Skeletal muscle cell (primary cell): ENCODE data around the gene KDM2B.
"Not testable (repeated sequence)": the region's sequence is repeated elsewhere in the genome, so short reads cannot be mapped to it uniquely, and the experiment has no call there.

Source experiments
- DNase-seq: peaks from one replicate; pipeline ENCODE4 v3.0.0-alpha.2; 2010; ENCODE audit warnings: low read depth
- H3K4me3 ChIP-seq: 2 replicates; pipeline ENCODE4 v1.5.1; 2011; ENCODE audit warnings: low read depth, mild to moderate bottlenecking, control low read depth, low read length, moderate library complexity

Gene KDM2B

DNA sequence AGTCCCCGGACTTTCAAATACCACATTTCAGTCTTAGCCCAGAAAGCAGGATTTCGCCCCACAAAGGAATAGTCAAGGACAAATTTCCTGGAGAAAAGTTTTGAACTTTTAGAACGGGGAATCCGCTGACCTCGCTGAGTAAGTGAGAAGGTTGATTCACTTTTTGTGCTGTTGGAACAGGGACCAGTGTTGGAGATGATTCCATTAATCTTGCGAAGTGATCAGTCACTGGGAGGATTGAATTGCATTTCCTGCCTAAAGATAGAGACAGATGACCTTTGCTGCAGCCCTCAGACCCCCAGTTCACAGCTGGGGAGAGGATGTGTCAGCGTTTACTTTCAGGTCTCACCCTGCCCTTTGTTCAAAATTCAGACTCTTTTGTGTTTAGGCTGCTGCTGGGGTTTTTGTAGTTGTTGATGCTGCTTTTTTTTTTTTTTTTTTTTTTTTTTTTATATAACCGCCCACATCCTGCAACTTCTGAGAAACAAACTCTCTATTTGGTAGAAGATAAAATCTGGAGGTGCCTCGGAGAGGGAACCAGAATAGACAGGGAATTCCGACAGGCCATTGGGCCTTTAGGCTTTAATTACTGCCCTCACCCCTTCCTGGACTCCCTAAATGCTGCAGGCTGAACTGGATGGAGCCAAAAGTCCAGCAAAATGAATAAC is 9.8 kb upstream of the KDM2B start:
- DNase-seq = no peak
- peak overlapping the region; percentile 23 for H3K4me3 ChIP-seq

DNA sequence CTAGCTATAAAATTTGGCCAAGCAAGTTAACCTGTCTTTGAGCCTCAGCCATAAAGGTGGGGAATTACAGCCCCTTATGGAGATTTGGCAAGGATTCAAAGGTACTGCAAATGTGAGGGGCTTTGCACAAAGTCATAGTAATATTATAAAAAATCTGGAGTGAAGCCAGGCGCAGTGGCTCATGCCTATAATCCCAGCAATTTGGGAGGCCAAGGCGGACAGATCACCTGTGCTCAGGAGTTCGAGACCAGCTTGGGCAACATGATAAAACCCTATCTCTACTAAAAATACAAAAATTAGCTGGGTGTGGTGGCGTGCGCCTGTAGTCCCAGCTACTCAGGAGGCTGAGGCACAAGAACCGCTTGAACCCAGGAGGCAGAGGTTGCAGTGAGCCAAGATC is 4.1 kb upstream of the KDM2B start:
- not testable (repeated sequence) for DNase-seq, H3K4me3 ChIP-seq

DNA sequence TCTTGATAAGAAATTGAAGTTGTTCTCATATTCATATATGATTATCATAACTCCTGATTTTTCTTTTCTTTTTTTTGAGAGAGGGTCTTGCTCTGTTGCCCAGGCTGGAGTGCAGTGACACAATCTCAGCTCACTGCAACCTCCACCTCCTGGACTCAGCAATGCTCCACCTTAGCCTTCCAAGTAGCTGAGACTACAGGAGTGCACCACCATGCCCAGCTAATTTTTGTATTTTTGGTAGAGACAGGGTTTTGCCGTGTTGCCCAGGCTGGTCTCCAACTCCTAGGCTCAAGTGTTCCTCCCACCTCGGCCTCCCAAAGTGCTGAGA is 2.5 kb upstream of the KDM2B start:
- not testable (repeated sequence) for H3K4me3 ChIP-seq

DNA sequence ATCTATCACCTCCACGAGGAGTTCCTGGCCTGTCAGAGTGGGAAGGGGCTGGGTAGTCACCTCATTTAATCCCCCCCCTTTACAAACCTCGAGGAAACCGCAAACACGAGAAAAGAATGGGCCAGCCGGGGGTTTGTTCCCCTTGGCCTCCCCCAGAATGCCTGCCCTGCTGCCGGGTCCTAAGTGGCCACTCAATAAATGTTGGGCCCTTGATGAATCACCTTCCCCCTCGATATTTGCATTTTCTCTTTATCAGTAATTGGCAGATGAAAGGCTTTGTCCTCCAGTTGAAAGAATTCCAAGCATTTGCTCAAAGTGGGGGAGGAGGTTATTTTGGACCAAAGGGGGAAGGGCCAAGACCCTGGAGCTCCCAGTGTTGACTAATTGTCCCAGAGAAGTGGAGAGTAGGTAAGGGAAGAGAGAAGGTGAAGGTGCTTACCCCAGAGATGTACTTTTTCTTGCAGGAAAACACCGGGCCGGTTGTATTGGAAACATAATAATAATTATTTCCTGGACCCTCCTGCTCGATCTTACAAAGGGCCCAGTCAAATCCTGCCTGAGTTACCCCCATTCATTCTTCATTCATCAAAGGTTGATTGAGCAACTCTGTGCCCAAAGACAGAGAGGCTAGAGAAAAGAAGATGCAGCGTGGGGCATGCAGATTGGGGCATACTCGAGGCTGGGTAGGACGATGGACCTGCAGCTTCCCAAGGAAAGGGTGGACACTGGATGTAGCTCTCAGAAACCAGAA is 1.9 kb upstream of the KDM2B start:
- DNase-seq = no peak
- H3K4me3 ChIP-seq = no peak overlapping the region

More for the DNA sequence above, 2.5 kb upstream of the KDM2B start:
- DNase-seq = not testable (repeated sequence)

DNA sequence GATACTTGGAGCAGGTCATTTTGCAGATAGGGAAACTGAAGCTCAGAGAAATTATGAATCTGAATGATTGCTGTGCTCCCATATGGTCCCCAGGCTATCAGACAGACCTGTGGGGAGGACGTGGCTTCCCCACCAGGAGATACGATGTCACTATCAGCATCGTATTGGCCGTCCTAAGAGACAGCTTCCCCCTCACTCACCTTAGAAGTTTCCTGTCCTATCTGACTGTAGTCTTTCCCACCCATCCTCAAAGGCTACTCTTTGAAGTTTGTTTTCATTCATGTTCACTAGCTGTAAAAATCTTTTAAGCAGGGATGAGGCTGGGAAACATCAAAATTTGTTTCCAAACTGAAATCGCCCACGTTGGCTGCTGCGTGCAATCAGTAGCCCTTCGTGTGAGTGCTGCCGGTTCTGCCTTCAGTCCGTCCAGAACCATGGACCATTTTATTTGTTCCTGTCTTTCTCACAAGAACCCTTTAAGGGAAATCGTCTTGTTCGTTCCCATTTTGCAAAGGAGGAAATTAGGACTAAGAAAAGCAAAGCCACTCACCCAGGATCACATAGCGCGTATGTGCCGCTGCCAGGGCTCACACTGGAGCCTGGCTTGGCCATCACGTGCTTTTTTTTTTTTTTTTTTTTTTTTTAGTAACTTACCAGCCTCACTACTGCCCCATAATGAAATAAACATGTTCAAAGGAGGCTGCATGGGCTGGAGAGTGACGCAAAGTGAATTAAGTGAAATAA is 1.0 kb upstream of the KDM2B start:
- peak overlapping the region; percentile 59 for H3K4me3 ChIP-seq
- no peak for DNase-seq

DNA sequence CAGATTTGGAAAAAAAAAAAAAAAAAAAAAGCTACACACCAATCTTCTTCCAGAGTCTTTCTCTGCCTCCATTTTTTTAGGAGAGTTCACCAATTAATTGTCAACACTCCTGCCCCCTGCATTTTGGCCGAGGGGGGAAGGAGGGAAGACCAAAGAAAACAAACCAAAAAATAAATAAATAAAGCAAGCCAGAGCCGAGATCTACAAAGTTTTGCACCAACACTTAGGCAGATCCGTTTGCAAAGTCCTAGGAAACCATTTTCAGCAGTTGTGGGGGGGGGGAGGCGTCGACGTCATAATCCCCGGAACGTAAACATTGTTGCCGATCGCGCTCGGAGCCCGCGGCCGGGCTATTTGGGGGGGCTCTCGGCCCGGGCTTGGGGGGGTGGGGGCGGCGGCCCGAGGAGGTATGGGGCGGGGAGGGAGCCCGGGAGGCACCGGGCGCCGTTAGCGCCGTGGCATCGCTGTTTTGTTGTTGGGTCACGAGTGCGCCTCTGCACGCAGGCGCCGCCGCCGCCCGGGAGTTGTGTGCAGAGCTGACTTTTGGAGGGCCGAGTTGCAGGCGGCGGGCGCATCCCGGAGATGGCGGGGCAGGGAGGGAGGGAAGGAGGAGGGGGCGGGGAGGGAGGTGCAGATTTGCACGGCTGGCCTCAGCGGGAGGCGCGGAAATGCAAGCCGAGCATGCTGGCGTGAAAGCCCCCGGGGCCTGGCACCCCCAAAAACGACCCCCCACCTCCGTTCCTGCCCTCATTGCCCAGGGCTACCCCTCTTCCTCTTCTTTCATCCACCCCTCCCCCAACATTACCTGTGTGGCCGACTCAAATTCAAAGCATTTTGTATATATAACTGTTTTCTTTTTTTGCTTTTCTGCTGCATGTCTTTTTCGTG is 598 bp downstream of the KDM2B start:
- DNase-seq = no peak
- H3K4me3 ChIP-seq = peak overlapping the region; percentile 59

DNA sequence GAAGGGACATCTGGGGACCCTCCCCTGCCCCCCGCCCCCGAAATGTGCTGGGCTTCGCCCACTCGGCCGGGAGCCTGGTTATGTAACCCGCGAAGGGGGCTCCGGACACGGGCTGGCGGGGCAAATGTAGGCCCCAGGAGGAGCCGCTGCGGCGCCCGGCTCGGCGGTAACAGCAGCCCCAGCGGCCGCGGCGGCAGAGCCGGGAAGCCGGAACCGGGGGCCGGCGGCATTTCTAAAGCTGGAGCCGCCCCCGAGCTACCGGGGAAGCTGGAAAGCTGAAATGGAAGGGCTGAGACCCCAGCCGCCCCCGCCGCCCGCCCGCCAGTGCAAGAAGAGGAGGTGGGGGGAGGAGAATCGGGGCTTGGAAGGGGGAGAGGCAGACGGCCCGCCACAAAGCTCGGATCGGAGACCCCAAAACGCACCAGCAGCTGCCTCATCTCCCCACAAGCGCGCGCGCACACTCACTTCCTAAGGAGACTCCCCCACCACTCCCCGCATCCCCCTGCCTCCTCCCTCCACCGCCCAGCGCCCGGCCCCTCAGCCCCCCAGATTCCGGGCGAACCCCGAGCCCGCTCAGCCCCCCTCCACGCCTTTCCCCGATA is 1.5 kb downstream of the KDM2B start:
- H3K4me3 ChIP-seq = peak overlapping the region; percentile 59
- no peak for DNase-seq

DNA sequence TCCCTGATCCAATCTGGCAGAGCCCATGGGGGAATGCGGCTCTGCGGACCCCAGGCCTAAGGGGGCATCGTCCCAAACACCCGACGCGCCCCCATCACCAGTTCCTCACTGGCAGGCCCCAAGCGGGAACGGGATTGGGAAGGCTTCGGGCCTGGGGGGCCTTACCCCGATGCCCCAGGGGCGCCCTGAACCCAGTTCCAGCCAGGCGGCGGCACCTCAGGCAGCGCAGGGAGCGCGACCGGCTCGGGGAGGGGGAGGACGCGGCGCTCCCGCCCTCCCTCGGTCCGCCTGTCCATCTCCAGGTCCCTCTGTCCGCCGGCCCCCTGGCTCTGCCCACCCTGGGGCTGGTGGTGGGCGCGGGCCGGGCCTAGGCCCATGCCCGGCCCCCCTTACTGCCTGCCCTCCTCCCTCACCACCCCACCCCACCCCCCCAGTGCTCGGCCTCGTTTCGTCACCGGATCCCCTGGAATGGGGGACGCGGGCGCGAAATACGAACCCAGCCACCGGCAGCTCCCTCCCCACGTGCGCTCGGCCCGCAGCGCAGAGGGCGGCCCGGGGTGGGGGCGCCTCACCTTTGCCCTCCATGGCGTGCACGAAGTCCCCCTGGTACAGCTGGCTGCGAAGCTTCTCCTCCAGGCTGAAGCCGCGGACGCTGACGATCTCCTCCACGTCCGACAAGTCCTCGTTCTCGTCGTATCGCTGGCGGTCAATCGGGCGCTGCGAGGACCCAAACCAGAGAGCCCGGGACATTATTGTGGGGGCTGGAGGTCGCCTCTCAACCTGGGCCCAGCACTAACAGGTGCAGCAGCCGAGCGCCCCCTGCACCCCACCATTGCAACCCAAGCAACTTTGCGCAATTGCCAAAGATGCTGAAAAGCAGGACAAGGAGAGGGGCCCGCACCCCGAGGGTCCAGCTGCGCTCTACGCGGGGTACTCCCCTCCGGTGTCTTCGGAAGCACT is 2.3 kb downstream of the KDM2B start:
- no peak for DNase-seq
- H3K4me3 ChIP-seq = peak overlapping the region; percentile 59

DNA sequence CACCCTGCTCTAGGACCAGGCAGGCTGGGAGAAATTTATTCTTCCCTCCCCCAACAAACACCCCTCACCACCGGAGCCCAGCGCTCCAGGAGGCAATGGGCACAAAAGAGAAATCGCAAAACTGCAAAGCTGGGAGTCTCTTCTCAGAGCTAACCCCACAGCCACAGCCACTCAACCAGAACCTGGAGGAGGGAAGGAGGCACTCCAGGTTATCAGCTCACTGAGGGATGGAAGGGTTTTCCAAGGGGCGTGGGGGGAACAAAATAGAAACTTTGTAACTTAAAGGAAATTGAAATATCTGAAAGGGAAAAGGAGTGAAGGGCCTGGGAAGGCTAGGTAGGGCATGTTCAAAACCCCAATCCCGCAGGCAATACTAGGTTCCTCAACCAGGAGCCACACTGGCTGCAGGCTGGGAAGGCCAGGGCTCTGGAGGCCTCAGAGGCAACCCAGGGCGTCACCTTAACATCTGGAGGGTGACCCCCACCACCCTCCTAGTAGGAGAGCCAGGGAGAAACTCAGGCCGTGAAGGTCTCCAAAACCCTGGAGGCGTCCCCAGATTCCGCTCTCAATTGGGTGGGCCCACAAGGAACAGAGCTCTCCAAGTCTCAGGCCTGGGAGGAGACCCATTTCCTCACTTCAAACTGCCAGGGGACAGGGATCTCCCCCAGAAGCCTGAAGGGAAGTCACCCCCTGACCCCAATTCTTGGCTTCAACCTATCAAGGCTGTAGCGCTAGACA is 3.2 kb downstream of the KDM2B start:
- H3K4me3 ChIP-seq = peak overlapping the region; percentile 59
- DNase-seq = no peak

DNA sequence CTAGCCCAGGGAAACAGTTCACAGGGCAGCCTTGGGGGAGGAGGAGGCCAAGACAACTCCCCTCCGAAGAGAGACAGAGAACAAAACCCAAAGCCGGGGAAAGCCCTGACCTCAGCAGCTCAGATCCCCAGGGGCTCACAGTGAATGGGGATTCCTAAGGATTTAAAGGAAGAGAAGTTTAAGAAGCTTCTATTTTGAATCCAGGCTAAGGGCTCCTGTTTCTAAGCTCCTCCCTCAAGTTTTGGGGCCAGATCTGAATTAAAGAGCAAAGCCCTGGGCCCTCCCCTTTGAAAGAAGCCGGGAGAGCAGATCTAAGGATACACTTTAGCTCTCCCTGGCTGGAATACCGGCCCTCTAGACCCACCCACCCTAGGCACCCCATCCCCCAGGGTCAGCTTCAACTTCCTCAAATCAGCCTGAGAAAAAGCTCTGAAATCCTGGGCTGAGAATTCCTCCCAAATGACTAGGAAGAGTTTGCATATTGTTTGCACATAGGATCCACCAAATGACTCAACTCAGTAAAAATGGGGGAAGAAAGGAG is 3.9 kb downstream of the KDM2B start:
- DNase-seq = peak; percentile 53
- no peak overlapping the region for H3K4me3 ChIP-seq

DNA sequence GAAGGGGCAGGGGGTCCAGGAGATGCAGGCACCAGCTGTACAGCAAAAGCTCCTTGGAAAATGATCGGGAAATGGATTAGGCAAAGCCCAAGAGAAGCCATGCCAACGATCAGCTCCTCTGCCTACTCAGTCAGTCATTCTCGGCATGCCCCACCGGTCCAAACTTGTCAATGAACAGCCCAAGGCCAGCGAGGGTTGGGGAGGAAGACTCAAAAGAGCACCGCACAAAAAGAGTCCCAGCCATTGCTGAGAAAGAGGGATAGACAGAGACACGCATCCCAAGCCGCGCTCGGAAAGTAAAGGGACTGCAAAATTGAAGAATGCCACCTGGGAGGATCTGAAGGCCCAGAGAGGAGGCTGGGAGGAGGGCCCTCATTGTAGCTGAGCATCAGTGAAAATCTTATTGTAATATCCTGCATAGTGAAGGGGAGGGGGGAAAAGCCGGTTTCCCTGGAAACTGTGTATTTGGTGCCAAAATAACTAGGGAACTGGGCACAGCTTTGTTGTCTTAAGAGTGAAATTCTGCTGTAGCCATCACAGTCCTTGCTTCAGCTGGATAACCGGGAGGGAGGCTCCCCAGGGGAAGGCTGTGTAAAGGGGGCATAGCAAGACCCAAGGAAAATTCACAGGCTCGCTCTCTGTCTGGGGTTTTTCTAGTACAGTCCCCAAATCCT is 4.7 kb downstream of the KDM2B start:
- H3K4me3 ChIP-seq = no peak overlapping the region
- DNase-seq = no peak

DNA sequence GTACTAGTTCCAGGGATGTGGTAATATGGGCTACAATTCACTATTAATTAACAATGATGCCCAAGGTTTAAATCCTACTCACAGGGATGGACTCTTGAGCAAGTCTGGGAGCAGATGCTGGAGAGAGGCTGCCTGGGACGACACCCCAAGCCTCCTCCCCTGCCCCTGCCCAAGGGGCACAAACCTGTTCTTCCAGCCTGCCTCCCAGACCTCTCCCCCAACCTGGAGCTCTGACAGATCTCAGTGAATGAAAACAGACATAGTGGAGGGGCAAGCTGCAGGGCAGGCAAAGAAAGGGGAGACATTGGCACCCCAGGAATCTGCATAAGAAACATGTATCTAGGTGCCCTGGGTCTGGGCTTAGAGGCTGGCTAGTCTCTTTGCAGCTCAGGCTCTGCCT is 5.8 kb downstream of the KDM2B start:
- no peak for DNase-seq
- no peak overlapping the region for H3K4me3 ChIP-seq

DNA sequence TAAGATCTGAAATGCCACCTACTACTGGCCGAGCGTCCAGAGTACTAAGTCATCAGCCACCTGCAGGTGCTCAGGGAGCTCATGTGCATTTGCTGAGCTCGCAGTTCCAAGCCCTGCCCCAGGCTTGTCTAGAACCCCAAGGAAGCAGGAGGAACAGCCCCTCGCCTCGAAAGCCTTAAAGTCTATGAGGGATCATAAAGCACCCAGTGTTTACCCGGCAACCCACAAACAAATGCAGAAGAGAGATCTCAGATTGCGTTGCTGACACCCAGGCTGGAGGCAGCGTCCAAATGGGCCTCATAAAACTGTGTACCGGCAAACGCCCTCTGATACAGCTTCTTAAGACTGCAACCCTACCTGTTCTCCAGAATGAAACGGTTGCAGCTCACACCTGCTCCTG is 6.8 kb downstream of the KDM2B start:
- H3K4me3 ChIP-seq = no peak overlapping the region
- DNase-seq = no peak

DNA sequence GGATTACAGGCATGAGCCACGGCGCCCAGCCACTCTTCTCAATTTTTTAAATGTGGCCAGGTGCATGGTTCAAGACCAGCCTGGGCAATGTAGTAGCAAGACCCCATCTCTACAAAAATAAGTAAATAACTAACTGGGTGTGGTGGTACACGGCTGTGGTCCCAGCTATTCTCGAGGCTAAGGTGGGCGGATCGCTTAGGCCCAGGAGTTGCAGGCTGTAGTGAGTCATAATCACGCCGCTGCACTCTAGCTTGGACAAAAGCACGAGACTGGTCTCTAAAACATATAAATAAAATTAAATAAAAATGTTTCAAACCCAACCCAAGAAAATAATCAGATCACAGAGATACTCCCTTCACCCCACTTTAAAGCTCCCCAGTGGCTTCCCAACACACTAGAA is 8.9 kb downstream of the KDM2B start:
- no peak overlapping the region for H3K4me3 ChIP-seq
- DNase-seq = no peak

DNA sequence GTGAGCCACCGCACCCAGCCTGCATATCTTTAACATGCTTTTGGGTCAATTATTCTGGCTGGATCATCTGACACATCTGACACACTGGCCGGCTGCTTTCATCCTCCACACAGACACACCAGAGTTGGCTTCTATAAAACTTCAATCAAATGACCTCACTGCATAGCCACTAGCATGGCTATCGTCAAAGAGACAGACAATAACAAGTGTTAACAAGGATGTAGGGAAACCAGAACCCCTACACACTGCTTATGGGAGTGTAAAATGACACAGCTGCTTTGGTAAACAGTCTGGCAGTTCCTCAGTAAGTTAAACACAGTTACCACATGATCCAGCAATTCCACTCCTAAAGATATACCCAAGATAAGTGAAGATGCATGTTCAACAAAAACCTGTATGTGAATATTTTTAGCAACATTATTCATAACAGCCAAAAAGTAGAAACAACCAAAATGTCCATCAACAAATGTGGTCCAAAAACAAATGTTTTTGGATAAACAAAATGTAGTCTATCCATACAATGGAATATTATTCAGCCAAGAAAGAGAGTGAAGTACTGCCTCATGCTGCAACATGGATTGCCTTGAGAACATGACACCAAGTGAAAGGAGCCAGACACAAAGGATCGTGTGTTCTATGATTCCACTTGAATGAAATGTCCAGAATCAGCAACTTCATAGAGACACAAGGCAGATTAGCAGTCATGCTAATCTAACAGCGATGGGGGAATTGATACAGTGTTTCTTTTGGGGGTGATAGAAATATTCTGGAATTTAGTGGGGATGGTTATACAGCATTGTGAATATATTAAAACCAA is 10.1 kb downstream of the KDM2B start:
- no peak for DNase-seq
- no peak overlapping the region for H3K4me3 ChIP-seq
